Astrocyte of the cerebellum (primary cell): ENCODE results near the gene IL6.
"Not testable (repeated sequence)": the region's sequence is repeated elsewhere in the genome, so short reads cannot be mapped to it uniquely, and the experiment has no call there.

Experiments
- DNase-seq: peaks from one replicate; pipeline ENCODE4 v3.0.0-alpha.2; 2011; ENCODE audit warnings: low read depth
- H3K4me3 ChIP-seq: 2 replicates; pipeline ENCODE4 v1.5.1; 2011; ENCODE audit warnings: mild to moderate bottlenecking, low read depth, low read length, moderate library complexity
- CTCF ChIP-seq: IDR thresholded peaks from 2 replicates; pipeline ENCODE4 v1.5.1; 2012; ENCODE audit warnings: low read length, low read depth, moderate library complexity, mild to moderate bottlenecking; ENCODE audit errors: missing control alignments
- in situ Hi-C: cut with HindIII; loops from 2 replicates; pipeline ENCODE4 v1.10.0; 2017; ENCODE audit warnings: low sequenced_read_pairs

IL6 gene

GRCh38 chr7:22686620-22687019, 40.4 kb upstream of the IL6 start:
- H3K4me3 ChIP-seq: no peak overlapping the region
- in situ Hi-C loops: no loop called here
- TF ChIP-seq CTCF: no peak
- no peak for DNase-seq

GRCh38 chr7:22688084-22688483, 38.9 kb upstream of the IL6 start:
- in situ Hi-C loops: no loop called here
- H3K4me3 ChIP-seq: no peak overlapping the region
- no peak for DNase-seq

GRCh38 chr7:22688934-22689333, 38.1 kb upstream of the IL6 start:
- in situ Hi-C loops, DNase-seq: not testable (repeated sequence)

More at GRCh38 chr7:22688084-22688483, 38.9 kb upstream of the IL6 start:
- no peak for TF ChIP-seq CTCF

GRCh38 chr7:22694597-22695207, 32.3 kb upstream of the IL6 start:
- TF ChIP-seq CTCF: no peak
- in situ Hi-C loops: no loop called here
- no peak overlapping the region for H3K4me3 ChIP-seq
- DNase-seq: no peak

More at GRCh38 chr7:22688934-22689333, 38.1 kb upstream of the IL6 start:
- H3K4me3 ChIP-seq: not testable (repeated sequence)

- in situ Hi-C loops: no loop called here
- DNase-seq: no peak
- no peak overlapping the region for H3K4me3 ChIP-seq
- TF ChIP-seq CTCF: no peak
Measured at GRCh38 chr7:22695476-22696132, 31.4 kb upstream of the IL6 start.

DNA sequence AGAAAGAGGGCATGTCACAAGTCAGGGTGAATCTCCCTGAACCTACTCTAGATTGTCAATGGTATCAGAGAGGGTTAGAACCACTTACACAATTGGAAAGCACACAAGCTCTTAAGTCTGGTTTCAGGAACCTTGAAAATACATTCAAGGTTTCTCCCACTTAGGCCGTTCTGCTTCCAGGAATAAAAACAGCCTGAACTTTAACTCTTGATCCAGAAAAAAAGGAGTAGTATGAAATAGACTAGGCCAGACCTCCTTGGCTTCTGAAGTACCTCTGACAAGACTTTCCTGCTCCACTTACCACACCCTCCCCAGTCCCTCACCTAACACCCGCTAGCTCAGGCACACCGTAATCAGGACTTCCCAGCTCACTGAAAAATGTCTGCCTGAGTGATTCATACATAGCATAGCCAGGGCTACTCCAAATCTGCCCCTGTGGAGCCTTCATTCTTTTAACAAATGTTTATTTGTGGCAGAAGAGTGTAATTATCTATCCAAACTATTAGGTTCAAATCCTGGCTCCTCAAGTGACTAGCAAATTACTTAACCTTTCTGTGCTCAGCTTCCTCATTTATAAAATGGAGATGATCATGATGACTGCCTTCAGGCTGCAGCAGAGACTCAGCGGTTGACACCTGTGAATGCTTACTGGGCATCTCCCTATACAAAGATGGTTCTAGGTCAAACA, 30.3 kb upstream of the IL6 start:
- no peak for DNase-seq
- in situ Hi-C loops: no loop called here
- no peak for TF ChIP-seq CTCF
- no peak overlapping the region for H3K4me3 ChIP-seq

GRCh38 chr7:22697322-22697859, 29.6 kb upstream of the IL6 start:
- no peak overlapping the region for H3K4me3 ChIP-seq
- TF ChIP-seq CTCF: no peak
- in situ Hi-C loops: no loop called here
- no peak for DNase-seq
